Activated CD4-positive, alpha-beta T cell treated with anti-CD3 and anti-CD28 coated beads, Interleukin-2, Interleukin-6, amounts not matched to agents 100 ng/mL and 50 ng/mL, durations not matched to agents 16 hours and 8 hours (primary cell): ENCODE measurements around the gene ANKRD55.
A peak's percentile ranks its signal among the peaks of the same experiment; 100 is the strongest.
"Not testable (repeated sequence)": the region's sequence is repeated elsewhere in the genome, so short reads cannot be mapped to it uniquely, and the experiment has no call there.

Experiments used
- DNase-seq: peaks from one replicate; pipeline ENCODE4 v3.0.0-alpha.2; 2020

ANKRD55 gene

GRCh38 chr5:56206126-56206910, 26.8 kb downstream of the ANKRD55 start:
- DNase-seq = no peak

- not testable (repeated sequence) for DNase-seq
Measured at GRCh38 chr5:56203936-56204335, 29.2 kb downstream of the ANKRD55 start.

- DNase-seq = no peak
Measured at GRCh38 chr5:56202483-56202882, 30.6 kb downstream of the ANKRD55 start.

- DNase-seq = not testable (repeated sequence)
Measured at GRCh38 chr5:56201762-56202261, 31.3 kb downstream of the ANKRD55 start.

DNA sequence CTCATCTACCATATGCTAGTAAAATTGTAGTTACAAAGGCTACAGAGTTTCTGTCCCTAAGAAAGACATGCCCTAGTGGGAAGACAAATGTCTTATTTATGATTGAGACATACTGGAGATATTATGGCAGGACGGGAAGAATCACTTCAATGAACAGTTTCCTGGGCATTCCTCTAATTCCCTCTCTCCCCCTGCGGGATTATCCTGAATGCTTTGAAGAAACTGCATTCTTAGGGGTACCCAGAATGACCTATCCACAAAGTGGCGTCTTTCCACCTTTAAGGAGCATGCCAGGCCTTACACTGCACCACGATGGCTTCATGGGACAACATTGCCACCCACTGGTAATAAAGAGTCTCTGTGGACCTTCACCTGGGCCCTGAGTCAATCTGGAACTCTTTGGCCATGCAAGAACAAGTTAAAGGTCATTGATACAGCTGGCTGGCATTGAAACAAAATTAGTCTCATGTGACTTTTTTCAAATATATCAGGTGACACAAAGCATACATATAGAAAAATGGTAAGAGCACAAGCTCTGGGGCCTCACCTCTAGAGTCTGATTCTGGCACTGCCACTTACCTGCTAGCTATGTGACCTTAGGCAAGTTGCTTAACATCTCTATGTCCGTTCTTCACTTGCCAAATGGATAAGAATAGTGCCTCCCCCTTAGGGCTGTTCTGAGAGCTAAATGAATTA, 32.0 kb downstream of the ANKRD55 start:
- peak; percentile 75 for DNase-seq

DNA sequence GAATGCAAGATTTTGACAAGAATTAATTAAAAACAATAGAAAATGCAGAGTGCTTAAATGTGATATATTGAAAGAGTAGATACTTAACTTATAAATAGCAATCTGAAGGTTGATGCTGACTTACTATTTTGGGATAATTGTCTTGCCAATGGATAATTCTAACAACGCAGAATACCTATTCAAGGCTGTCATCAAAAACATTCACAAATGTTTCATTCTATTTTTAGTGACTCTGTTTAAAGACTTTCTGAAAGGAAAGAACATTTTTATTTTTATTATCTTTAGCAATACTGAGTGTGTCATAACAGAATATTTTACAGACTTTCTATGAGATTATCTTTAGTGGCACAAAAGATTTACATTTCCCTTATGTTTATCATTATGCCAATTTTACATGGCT, 38.1 kb downstream of the ANKRD55 start:
- DNase-seq = no peak

DNA sequence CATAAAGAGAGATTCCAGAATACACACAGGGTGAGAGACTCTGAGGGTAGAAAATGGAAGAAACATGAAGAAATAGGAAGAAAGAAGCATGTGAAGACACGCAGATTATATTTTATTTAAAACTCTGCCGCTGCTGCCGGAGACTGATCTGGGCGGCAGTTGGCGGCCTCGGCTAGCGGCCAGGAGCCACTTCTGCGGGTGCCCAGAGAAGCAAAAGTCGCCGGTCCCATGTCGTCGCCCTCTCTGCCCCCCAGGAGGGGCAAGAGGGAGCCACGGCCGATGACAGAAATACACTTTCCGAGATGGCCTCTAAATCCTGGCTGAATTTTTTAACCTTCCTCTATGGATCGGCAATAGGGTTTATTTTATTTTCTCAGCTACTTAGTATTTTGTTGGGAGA, 40.9 kb downstream of the ANKRD55 start:
- DNase-seq = no peak

GRCh38 chr5:56191656-56192055, 41.5 kb downstream of the ANKRD55 start:
- no peak for DNase-seq

- no peak for DNase-seq
Measured at GRCh38 chr5:56190497-56190896, 42.6 kb downstream of the ANKRD55 start.

DNA sequence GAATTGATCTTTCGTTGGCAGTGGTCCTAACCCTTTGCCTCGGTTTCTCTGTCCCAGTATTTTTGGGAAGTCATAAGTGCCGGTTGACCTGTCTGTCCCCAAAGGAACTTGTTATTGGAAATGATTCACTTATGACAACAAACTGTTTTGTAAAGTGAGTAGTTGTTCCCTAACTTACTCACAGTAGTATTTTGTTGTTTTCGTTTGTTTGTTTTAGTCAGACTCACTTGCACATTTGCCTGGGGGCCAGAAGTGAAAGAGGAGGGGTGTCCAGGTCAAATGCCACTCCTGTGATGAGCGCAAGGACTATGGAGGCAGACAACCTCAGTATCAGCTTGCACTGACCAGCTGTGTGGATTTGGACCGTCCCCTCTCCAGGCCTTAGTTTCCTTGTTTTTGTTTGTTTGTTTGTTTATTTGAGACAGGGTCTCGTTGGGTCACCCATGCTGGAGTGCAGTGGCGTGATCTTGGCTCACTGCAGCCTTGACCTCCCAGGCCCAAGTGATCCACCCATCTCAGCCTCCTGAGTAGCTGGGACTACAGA, 47.3 kb downstream of the ANKRD55 start:
- DNase-seq = no peak

- DNase-seq = no peak
Measured at GRCh38 chr5:56183506-56183905, 49.6 kb downstream of the ANKRD55 start.

DNA sequence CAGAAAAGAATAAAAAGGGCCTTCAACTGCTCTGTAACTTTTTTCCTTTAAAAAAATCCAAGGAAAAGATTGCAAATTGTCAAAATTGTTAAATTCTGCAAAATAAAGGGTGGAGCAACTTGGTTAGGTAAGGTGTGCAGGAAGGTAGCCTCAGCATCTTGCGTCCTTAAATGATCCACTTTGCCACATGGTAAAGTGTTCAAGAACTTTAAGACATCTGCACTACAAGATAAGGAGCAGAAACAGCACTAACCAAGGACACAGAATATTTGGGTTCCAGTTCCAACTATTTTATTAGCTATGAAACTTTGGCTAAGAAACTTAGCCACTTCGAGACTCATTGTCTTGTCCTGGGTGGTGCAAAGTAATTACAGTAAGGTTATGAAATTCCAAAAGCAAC, 53.7 kb downstream of the ANKRD55 start:
- no peak for DNase-seq

- DNase-seq = no peak
Measured at GRCh38 chr5:56178823-56179222, 54.3 kb downstream of the ANKRD55 start.

DNA sequence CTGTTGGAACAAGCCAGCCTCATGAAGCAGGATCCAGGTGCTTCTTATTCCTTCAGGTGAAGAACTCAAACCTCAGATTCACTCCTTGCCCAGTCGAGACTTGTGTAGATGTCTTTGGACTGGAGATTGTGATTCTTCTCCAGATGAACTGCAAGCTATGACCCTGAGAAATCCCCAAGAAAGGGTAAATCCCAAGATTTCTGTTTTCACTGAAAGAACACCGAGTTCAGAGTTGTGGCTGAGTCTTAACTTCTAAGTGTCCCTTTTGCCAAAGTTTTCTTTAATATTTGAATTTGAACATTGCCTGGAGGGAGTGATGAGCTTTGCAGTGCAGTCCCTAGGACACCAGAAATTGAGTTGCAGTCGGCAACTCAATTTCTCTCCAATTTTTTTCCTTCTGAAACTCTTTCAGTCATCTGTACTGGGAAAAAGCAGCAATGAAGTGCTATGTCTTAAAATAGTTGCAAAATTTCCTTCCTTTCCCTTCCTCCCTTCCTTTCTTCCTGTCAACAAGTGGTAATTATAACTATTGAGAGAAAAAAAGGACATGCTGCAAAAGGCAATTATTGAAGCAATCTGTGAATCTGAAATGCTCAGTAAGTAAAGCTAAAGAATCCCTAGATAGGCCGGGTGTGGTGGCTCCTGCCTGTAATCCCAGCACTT, 56.1 kb downstream of the ANKRD55 start:
- no peak for DNase-seq

DNA sequence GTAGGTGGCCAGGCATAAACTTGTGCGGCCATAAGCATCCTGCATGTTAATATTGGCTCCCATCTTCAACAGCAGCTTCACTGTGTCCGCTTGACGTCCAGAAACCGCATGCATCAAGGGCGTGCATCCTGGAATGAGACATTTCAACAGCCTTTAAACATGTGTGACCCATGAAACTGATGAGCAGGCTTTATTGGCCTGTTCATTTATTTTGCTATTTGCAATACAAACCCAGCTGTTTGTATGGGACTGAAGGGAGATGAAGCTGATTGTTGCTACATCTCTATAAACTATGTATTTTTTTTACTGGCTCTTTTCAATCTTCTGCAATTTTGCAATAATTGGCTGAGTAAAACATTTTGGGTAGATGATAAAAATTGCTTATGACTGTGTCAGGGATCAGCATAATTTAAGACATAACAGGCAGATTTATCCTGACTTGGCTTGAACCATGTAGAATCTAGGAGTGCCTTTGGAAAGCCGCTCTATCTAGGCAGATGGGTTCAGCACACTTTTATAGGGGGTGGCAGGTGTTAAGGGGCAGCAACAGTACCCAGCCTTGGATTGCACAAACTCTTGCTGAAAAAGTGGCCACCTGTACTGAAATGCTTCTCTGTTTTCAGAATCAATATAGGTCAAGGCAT, 56.9 kb downstream of the ANKRD55 start:
- DNase-seq = no peak

DNA sequence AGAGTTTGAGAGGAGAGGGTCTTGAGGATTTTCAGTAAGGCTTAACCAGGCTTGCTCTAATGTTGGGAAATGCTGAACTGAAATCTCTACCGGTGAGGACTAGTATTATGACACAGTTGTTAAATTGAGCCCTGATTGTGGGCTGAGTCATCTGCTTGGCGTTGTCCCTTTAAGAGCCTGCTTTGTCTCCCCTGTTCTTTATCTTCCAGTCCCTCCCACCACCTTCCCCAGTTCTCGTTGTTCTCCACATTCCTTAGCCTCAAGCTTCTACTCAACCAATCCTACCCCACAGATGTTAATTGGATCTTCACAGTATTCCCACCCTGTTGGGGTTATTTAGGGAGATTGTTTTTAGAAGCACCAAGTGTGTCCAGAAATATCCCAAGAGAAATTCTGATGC, 57.6 kb downstream of the ANKRD55 start:
- DNase-seq = no peak

DNA sequence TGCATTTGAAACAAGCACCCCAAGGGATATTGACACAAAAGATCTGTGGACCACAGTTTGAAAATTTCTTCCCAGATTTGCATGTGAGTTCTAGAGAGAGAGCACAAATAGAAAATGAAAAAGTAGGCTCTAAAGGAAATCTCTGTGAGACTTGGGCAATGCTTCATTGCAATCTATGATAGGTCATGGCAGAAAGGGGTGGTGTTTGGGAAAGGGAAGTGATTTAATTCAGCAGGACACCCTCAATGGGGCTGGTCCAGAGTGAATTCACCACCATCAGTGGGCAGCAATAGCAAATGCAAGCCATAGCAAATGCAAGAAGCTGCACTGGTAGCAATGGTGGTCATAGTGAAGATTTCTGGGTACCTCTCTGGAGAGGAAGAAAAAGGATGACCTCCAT, 58.1 kb downstream of the ANKRD55 start:
- no peak for DNase-seq

GRCh38 chr5:56172241-56172640, 60.9 kb downstream of the ANKRD55 start:
- DNase-seq = no peak

GRCh38 chr5:56170557-56170956, 62.6 kb downstream of the ANKRD55 start:
- DNase-seq = no peak

- DNase-seq = no peak
Measured at GRCh38 chr5:56169949-56170348, 63.2 kb downstream of the ANKRD55 start.

GRCh38 chr5:56169281-56169680, 63.8 kb downstream of the ANKRD55 start:
- no peak for DNase-seq

GRCh38 chr5:56168066-56168478, 65.1 kb downstream of the ANKRD55 start:
- DNase-seq = peak; percentile 56

DNA sequence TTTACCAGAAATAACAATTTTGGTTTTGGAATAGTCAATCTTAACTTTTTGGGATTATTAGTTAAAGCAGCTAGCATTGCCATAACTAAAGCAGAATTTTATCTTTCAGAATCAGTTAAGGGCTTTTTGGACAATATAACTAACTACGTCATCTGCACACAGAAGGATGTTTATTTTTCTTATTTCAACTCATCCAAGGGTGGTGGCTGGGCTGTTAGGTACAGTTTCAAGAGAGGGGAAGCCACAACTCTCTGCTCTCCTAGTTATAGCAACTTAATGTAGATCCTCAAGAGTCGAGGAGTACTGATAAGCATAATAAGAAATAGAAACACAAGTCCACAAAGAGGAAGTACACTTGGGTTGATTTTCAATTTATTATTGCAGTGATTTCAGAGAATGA, 65.6 kb downstream of the ANKRD55 start:
- no peak for DNase-seq
